GM23338 (cell line): ENCODE results near the gene RPL29.

ENCODE experiments used
- CTCF ChIP-seq, 2 experiments: fragments of 200-600 bp in 1 of 2; sonication (generic) in 1 of 2; conservative IDR thresholded peaks; 2 replicates each; pipeline versions ENCODE4 v1.5.1 to v1.6.1; 2016 to 2017; ENCODE audit warnings: antibody characterized with exemption in 2 of 2, low read depth in 2 of 2, mild to moderate bottlenecking in 2 of 2, moderate library complexity in 1 of 2
- REST ChIP-seq: IDR thresholded peaks from one replicate; pipeline ENCODE4 v1.6.1; 2018; ENCODE audit warnings: antibody characterized with exemption; ENCODE audit not compliant: unreplicated experiment
- ZNF114 ChIP-seq: fragments of 250-450 bp; sonication (Bioruptor Pico); IDR thresholded peaks from 2 replicates; pipeline ENCODE4 v1.5.0; 2020; ENCODE audit warnings: mild to moderate bottlenecking, moderate library complexity

GRCh38 chr3:51966486-51966885 is 29.2 kb downstream of the RPL29 start:
- TF ChIP-seq CTCF (conservative IDR thresholded peaks at IDR 0.05; ENCODE audit: low read depth in 2 of 2) (no peak), REST (no peak), ZNF114 (CRISPR knock-in tag) (no peak)
